ENCODE measurements around the gene HPCA. TPM values are rescaled to one million over a fixed set of nuclear protein-coding genes. Genes with fewer than 3 reads are reported as not detected.

The HPCA gene
- total RNA-seq, 1 experiment from 2014 or later = not detected

GRCh38 chr1:32929366-32929765, 43.1 kb downstream of the HPCA start:
- intact Hi-C loops (cut with micrococcal nuclease; ENCODE audit: unreplicated experiment) = no loop called here
- Mint-ChIP-seq H3K27ac (ENCODE audit: unreplicated experiment) (no peak overlapping the region), H3K9me3 (ENCODE audit: low read depth, unreplicated experiment) (no peaks in the 10 kb centered on the region), H3K4me1 (ENCODE audit: low read depth, unreplicated experiment) (peaks cover 25% of the 10 kb centered on the region), H3K36me3 (ENCODE audit: insufficient read depth, unreplicated experiment) (peaks cover 7% of the 10 kb centered on the region), H3K27me3 (ENCODE audit: unreplicated experiment) (peaks cover 19% of the 10 kb centered on the region), H3K4me3 (ENCODE audit: low read depth, unreplicated experiment) (no peak overlapping the region)
- no peak for DNase-seq
- CTCF ChIA-PET = no interaction called here
- TF ChIP-seq CTCF (IDR thresholded peaks at IDR 0.05; ENCODE audit: unreplicated experiment) = no peak
- no TSS peak for BruUV-seq (replicated peaks)

- Mint-ChIP-seq H3K36me3 (ENCODE audit: insufficient read depth, unreplicated experiment) (peaks cover 10% of the 10 kb centered on the region), H3K4me1 (ENCODE audit: low read depth, unreplicated experiment) (peaks cover 16% of the 10 kb centered on the region), H3K9me3 (ENCODE audit: low read depth, unreplicated experiment) (no peaks in the 10 kb centered on the region), H3K27me3 (ENCODE audit: unreplicated experiment) (no peaks in the 10 kb centered on the region), H3K4me3 (ENCODE audit: low read depth, unreplicated experiment) (no peak overlapping the region), H3K27ac (ENCODE audit: unreplicated experiment) (no peak overlapping the region)
- DNase-seq = no peak
- CTCF ChIA-PET = no interaction called here
- TF ChIP-seq CTCF (IDR thresholded peaks at IDR 0.05; ENCODE audit: unreplicated experiment) = no peak
- BruUV-seq (replicated peaks) = no TSS peak
- intact Hi-C loops (cut with micrococcal nuclease; ENCODE audit: unreplicated experiment) = loop anchor here (2.0 to 5.0 kb wide), 3 partner anchors 61 to 155 kb away; no protein-coding TSS in a partner anchor
Measured at GRCh38 chr1:32931760-32932159, 45.5 kb downstream of the HPCA start.

GRCh38 chr1:32933742-32934322, 47.5 kb downstream of the HPCA start:
- Mint-ChIP-seq H3K27me3 (ENCODE audit: unreplicated experiment) (no peaks in the 10 kb centered on the region), H3K36me3 (ENCODE audit: insufficient read depth, unreplicated experiment) (peaks cover 24% of the 10 kb centered on the region), H3K9me3 (ENCODE audit: low read depth, unreplicated experiment) (no peaks in the 10 kb centered on the region), H3K4me1 (ENCODE audit: low read depth, unreplicated experiment) (peaks cover 34% of the 10 kb centered on the region), H3K27ac (ENCODE audit: unreplicated experiment) (peak overlapping the region; percentile 81), H3K4me3 (ENCODE audit: low read depth, unreplicated experiment) (no peak overlapping the region)
- CTCF ChIA-PET = interaction anchor here (0.7 to 2.2 kb wide), 14 partner anchors 15 to 152 kb away, joined by 3 to 42 read pairs (median 5); partner anchors contain the start of genes HPCA and RNF19B
- DNase-seq = peak; percentile 43
- no TSS peak for BruUV-seq (replicated peaks)
- intact Hi-C loops (cut with micrococcal nuclease; ENCODE audit: unreplicated experiment) = loop anchor here (1.0 to 5.0 kb wide), 4 partner anchors 58 to 153 kb away; no protein-coding TSS in a partner anchor
- no peak for TF ChIP-seq CTCF (IDR thresholded peaks at IDR 0.05; ENCODE audit: unreplicated experiment)

- CTCF ChIA-PET = interaction anchor here (0.9 to 2.2 kb wide), 7 partner anchors 20 to 152 kb away, joined by 3 to 42 read pairs (median 8); no protein-coding TSS in a partner anchor
- Mint-ChIP-seq H3K4me3 (ENCODE audit: low read depth, unreplicated experiment) (no peak overlapping the region), H3K9me3 (ENCODE audit: low read depth, unreplicated experiment) (no peaks in the 10 kb centered on the region), H3K36me3 (ENCODE audit: insufficient read depth, unreplicated experiment) (peaks cover 24% of the 10 kb centered on the region), H3K27ac (ENCODE audit: unreplicated experiment) (peak overlapping the region; percentile 81), H3K4me1 (ENCODE audit: low read depth, unreplicated experiment) (peaks cover 41% of the 10 kb centered on the region), H3K27me3 (ENCODE audit: unreplicated experiment) (no peaks in the 10 kb centered on the region)
- intact Hi-C loops (cut with micrococcal nuclease; ENCODE audit: unreplicated experiment) = loop anchor here (5.0 kb wide), 1 partner anchor 58 kb away; no protein-coding TSS in a partner anchor
- BruUV-seq (replicated peaks) = no TSS peak
- no peak for DNase-seq
- TF ChIP-seq CTCF (IDR thresholded peaks at IDR 0.05; ENCODE audit: unreplicated experiment) = no peak
Measured at GRCh38 chr1:32934535-32934934, 48.2 kb downstream of the HPCA start.
